Measurements from ENCODE around the gene CTIF. TPM values are rescaled to one million over a fixed set of nuclear protein-coding genes. Genes with fewer than 3 reads are reported as not detected.

CTIF gene
- total RNA-seq, 6 donors from 2014 or later, result 32.1 to 62.4 (median 47.8) TPM

GRCh38 chr18:48886520-48887293 lies 347.9 kb downstream of the CTIF start:
- Histone ChIP-seq H3K27ac (no peak overlapping the region), H3K9me3 (no peaks in the 10 kb centered on the region), H3K27me3 (no peaks in the 10 kb centered on the region), H3K4me1 (peaks cover 7 to 23% (median 14%) of the 10 kb centered on the region in 4 donors), H3K36me3 (no peaks in the 10 kb centered on the region), H3K4me3 (no peak overlapping the region)
- DNase-seq (no peak), ATAC-seq (ENCODE audit: low FRiP score in 2 of 2) (no peak)
- no peak for TF ChIP-seq POLR2AphosphoS5 (IDR thresholded peaks at IDR 0.05)
- TF ChIP-seq POLR2A (IDR thresholded peaks at IDR 0.05), result no peak
- TF ChIP-seq EP300 (IDR thresholded peaks at IDR 0.05), result no peak
- no peak for TF ChIP-seq CTCF (IDR thresholded peaks at IDR 0.05)
- 87 to 94% methylated on average over 7 to 8 of the region's 8 CpGs for WGBS, 2 donors

- ATAC-seq (ENCODE audit: low FRiP score in 2 of 2), result no peak
Measured at GRCh38 chr18:48887294-48887904, 348.6 kb downstream of the CTIF start.

GRCh38 chr18:48887905-48888772 lies 349.3 kb downstream of the CTIF start:
- no peaks in the 10 kb centered on the region for H3K9me3 ChIP-seq
- 79 to 91% methylated on average over 17 to 18 of the region's 18 CpGs for WGBS, 2 donors
- H3K27me3 ChIP-seq, result no peaks in the 10 kb centered on the region
- TF ChIP-seq POLR2A (IDR thresholded peaks at IDR 0.05) (no peak), CTCF (IDR thresholded peaks at IDR 0.05) (peak in 1 of 6 experiments; percentile 11)
- ATAC-seq (ENCODE audit: low FRiP score in 2 of 2) (no peak), DNase-seq (peak in 1 of 2 donors; percentile 66)
- H3K36me3 ChIP-seq, result no peaks in the 10 kb centered on the region
- no peak overlapping the region for H3K4me3 ChIP-seq
- no peak overlapping the region for H3K27ac ChIP-seq
- peaks cover 9 to 28% (median 15%) of the 10 kb centered on the region in 4 donors for H3K4me1 ChIP-seq

More at GRCh38 chr18:48887294-48887904, 348.6 kb downstream of the CTIF start:
- H3K27me3 ChIP-seq, result no peaks in the 10 kb centered on the region
- no peaks in the 10 kb centered on the region for H3K9me3 ChIP-seq
- peaks cover 7 to 23% (median 14%) of the 10 kb centered on the region in 4 donors for H3K4me1 ChIP-seq
- no peak overlapping the region for H3K27ac ChIP-seq
- H3K4me3 ChIP-seq, result no peak overlapping the region
- no peak for DNase-seq
- no peak for TF ChIP-seq CTCF (IDR thresholded peaks at IDR 0.05)
- TF ChIP-seq POLR2A (IDR thresholded peaks at IDR 0.05), result no peak
- TF ChIP-seq EP300 (IDR thresholded peaks at IDR 0.05), result no peak
- TF ChIP-seq POLR2AphosphoS5 (IDR thresholded peaks at IDR 0.05), result no peak
- WGBS, 2 donors, result 81 to 92% methylated on average over 5 to 12 of the region's 12 CpGs
- H3K36me3 ChIP-seq, result no peaks in the 10 kb centered on the region

GRCh38 chr18:48888773-48889080 lies 349.9 kb downstream of the CTIF start:
- WGBS, 2 donors, result 91 to 100% methylated on average over 3 to 5 of the region's 5 CpGs
- H3K4me1 ChIP-seq, result peaks cover 15 to 33% (median 18%) of the 10 kb centered on the region in 4 donors
- no peak overlapping the region for H3K27ac ChIP-seq
- H3K4me3 ChIP-seq, result no peak overlapping the region
- H3K27me3 ChIP-seq, result no peaks in the 10 kb centered on the region
- no peaks in the 10 kb centered on the region for H3K9me3 ChIP-seq
- ATAC-seq (ENCODE audit: low FRiP score in 2 of 2), result no peak
- no peak for DNase-seq
- no peaks in the 10 kb centered on the region for H3K36me3 ChIP-seq
- no peak for TF ChIP-seq EP300 (IDR thresholded peaks at IDR 0.05)
- no peak for TF ChIP-seq POLR2A (IDR thresholded peaks at IDR 0.05)
- TF ChIP-seq CTCF (IDR thresholded peaks at IDR 0.05), result no peak
- TF ChIP-seq POLR2AphosphoS5 (IDR thresholded peaks at IDR 0.05), result no peak
